ENCODE results near the gene DUSP22.

- TF ChIP-seq CTCF (IDR thresholded peaks at IDR 0.05) (no peak), POLR2A (IDR thresholded peaks at IDR 0.05) (no peak), POLR2AphosphoS5 (IDR thresholded peaks at IDR 0.05) (no peak)
Observed at GRCh38 chr6:346386-347030, 54.2 kb downstream of the DUSP22 start.
